HL-60/S4 treated with retinoic acid at 250 ng/mL for 4 days and 3 days (cell line): ENCODE data around the gene CACNA2D3.

ENCODE experiments used
- in situ Hi-C: fragments of 300-500 bp; cut with MboI; formaldehyde crosslinking; loops from 2 replicates; pipeline ENCODE4 v1.7.0; 2022; ENCODE audit warnings: low sequenced_read_pairs

The CACNA2D3 gene

GRCh38 chr3:54324103-54324502, 201.8 kb downstream of the CACNA2D3 start:
- in situ Hi-C loops: no loop called here

- in situ Hi-C loops: no loop called here
These were observed 204.6 kb downstream of the CACNA2D3 start for GRCh38 chr3:54326951-54327350.

- in situ Hi-C loops: no loop called here
These were observed 209.0 kb downstream of the CACNA2D3 start for GRCh38 chr3:54331341-54331740.

- in situ Hi-C loops: no loop called here
These were observed 215.5 kb downstream of the CACNA2D3 start for GRCh38 chr3:54337846-54338245.

- in situ Hi-C loops: no loop called here
These were observed 217.3 kb downstream of the CACNA2D3 start for GRCh38 chr3:54339608-54340007.

GRCh38 chr3:54341811-54342210, 219.5 kb downstream of the CACNA2D3 start:
- in situ Hi-C loops: no loop called here

- in situ Hi-C loops: no loop called here
These were observed 220.3 kb downstream of the CACNA2D3 start for GRCh38 chr3:54342676-54343075.

- in situ Hi-C loops: no loop called here
These were observed 221.1 kb downstream of the CACNA2D3 start for GRCh38 chr3:54343495-54343894.

GRCh38 chr3:54344601-54345231, 222.4 kb downstream of the CACNA2D3 start:
- in situ Hi-C loops: no loop called here

- in situ Hi-C loops: no loop called here
These were observed 223.6 kb downstream of the CACNA2D3 start for GRCh38 chr3:54345847-54346375.

GRCh38 chr3:54347060-54347459, 224.7 kb downstream of the CACNA2D3 start:
- in situ Hi-C loops: no loop called here

- in situ Hi-C loops: no loop called here
These were observed 225.6 kb downstream of the CACNA2D3 start for GRCh38 chr3:54347933-54348332.

- in situ Hi-C loops: no loop called here
These were observed 226.9 kb downstream of the CACNA2D3 start for GRCh38 chr3:54349231-54349652.

GRCh38 chr3:54349691-54350090, 227.3 kb downstream of the CACNA2D3 start:
- in situ Hi-C loops: no loop called here

- in situ Hi-C loops: no loop called here
These were observed 231.2 kb downstream of the CACNA2D3 start for GRCh38 chr3:54353546-54353945.

GRCh38 chr3:54353946-54354345, 231.6 kb downstream of the CACNA2D3 start:
- in situ Hi-C loops: no loop called here

- in situ Hi-C loops: no loop called here
These were observed 233.4 kb downstream of the CACNA2D3 start for GRCh38 chr3:54355800-54356199.

GRCh38 chr3:54356261-54357045, 234.1 kb downstream of the CACNA2D3 start:
- in situ Hi-C loops: no loop called here

GRCh38 chr3:54357301-54357700, 234.9 kb downstream of the CACNA2D3 start:
- in situ Hi-C loops: no loop called here

GRCh38 chr3:54358316-54358715, 236.0 kb downstream of the CACNA2D3 start:
- in situ Hi-C loops: no loop called here

- in situ Hi-C loops: no loop called here
These were observed 236.8 kb downstream of the CACNA2D3 start for GRCh38 chr3:54358969-54359694.
